Astrocyte of the hippocampus (primary cell): ENCODE data around the gene TNFRSF6B.

ENCODE experiments used
- DNase-seq: peaks from one replicate; pipeline ENCODE4 v3.0.0; 2011; ENCODE audit warnings: low read depth, low spot score

The TNFRSF6B gene

DNA sequence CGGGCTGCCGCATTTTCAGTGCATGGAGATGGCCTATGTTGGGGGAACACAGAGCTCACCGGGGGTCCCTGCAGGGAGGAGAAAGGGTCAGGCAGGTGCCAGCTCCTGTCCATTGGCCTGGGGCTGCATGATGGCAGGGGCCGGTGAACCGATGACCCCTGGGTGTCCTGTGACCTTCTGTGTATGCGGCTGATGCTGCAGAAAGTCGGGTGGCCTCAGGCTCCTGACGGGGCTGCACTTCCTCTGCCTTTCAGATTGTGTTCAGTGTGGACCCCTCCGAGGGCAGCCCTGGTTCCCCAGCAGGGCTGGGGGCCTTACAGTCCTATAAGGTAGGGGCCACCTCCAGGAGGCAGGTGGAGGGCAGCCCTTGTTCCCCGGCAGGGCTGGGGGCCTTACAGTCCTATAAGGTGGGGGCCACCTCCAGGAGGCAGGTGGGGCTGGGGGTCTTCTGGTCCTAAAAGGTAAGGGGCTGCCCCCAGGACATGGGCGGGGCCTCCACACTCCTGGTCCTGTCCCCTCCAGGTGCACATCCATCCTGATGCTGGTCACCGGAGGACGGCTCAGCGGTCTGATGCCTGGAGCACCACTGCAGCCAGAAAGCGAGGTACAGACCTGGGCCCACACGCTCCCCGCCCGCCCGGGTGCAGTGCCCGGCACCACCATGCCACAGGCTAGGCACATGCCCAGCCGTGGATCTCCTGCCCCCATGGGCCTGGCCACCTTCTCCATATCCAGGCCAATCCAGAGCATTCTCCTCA lies 11.0 kb upstream of the TNFRSF6B start:
- no peak for DNase-seq

DNA sequence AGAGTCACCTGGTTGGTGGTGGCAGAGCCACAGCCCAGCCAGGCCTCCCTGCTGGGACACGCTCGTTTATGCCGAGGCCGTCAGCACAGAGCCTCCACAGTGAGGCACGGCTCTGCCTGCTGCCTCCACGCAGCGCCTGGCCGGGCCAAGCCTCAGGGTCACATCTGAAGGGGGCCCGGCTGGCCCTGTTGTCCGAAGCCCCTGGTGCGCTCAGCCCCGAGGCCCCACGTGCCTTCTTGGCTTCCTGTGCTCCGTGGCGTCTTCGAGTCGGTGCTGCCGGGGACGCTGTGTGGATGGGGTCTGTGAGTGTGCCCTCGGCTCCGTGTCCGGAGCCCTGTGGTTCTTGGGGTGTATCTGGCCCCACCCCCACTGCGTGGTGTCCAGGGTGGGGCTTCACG lies 10.4 kb upstream of the TNFRSF6B start:
- no peak for DNase-seq

GRCh38 chr20:63686492-63687321 lies 9.7 kb upstream of the TNFRSF6B start:
- peak; percentile 36 for DNase-seq

DNA sequence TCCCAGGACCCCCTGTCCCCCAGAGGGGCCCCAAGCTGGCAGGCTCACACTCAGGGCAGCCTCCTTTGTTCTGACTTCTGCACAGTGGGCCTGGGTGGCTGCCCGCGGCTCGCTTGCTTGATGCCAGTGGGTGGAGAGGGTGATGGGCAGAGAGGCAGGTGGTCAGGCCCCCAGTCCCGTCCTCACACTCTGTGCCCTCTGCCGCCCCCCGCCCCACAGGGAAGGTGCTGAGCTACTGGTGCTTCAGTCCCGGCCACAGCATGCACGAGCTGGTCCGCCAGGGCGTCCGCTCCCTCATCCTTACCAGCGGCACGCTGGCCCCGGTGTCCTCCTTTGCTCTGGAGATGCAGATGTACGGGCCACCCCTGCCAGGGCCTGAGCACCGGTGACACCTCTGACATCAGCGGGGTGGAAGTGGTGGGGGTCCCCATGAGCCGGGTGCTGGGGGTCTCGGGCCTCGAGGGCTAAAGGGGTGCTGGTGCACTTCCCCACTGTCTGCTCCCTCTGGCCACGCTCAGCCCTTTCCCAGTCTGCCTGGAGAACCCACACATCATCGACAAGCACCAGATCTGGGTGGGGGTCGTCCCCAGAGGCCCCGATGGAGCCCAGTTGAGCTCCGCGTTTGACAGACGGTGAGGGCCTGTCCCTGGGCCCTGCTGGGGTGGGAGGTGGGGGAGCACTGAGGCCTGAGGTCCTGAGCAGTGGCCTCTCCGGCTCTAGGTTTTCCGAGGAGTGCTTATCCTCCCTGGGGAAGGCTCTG lies 8.9 kb upstream of the TNFRSF6B start:
- no peak for DNase-seq

DNA sequence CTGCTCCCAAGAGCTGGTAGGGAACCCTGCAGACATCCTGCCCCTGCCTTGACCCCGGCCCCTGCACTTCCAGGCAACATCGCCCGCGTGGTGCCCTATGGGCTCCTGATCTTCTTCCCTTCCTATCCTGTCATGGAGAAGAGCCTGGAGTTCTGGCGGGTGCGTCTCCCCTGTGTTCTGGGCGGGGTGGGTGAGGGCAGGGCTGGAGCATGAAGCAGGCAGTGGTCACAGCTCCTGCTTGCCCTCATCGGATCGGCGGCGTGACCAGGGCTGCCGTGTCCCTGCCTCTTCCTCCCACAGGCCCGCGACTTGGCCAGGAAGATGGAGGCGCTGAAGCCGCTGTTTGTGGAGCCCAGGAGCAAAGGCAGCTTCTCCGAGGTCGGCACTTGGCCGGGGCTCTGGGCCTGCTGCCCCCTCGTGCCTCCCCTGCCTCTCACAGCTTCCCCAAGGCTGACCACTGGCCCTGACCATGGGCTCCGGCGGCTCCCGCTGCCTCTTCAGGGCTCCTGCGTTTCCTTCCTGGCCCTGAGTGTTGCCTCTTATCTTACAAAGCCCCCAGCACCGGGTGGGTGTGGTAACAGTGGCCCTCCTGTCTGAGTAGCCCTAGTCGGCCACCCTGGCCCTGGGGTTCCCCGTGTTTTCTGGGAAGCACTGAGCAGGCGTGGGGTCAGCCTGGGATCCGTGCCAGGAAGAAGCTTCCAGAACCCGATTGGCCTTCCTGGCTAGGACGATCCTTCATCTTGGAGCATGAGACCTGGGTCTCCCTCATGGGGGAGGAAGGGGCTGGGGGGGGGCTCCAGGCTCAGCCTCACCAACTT lies 8.0 kb upstream of the TNFRSF6B start:
- DNase-seq: no peak

DNA sequence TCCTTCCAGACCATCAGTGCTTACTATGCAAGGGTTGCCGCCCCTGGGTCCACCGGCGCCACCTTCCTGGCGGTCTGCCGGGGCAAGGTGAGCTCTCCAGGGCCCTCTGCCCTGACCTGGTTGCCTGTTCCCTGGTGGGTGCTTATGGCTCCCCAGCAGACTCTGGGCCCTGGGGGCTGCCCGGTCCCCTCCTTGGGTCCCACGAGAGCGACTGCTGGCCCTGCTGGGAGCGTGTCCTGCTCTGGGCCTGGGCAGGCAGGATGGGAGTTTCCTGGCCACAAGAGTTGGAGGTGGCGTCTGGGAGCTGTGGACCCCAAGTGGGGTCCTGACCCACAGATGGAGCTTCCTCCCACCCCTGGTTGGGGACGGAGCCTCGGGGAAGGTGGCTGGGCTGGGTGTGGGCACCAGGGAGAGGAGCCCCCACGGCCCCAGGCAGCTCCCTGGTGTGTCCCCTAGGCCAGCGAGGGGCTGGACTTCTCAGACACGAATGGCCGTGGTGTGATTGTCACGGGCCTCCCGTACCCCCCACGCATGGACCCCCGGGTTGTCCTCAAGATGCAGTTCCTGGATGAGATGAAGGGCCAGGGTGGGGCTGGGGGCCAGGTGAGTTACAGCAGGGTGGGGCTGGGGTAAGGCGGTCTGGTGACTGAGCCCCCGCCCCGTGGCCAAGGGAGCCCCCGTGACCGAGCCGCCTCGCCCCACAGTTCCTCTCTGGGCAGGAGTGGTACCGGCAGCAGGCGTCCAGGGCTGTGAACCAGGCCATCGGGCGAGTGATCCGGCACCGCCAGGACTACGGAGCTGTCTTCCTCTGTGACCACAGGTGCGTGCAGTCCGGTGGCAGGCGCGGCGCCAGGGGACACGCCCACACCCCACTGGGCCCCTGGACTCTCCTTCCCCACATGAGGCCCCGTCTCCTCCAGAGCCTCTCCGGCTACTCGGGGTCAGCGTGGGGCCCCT lies 7.1 kb upstream of the TNFRSF6B start:
- DNase-seq: no peak

DNA sequence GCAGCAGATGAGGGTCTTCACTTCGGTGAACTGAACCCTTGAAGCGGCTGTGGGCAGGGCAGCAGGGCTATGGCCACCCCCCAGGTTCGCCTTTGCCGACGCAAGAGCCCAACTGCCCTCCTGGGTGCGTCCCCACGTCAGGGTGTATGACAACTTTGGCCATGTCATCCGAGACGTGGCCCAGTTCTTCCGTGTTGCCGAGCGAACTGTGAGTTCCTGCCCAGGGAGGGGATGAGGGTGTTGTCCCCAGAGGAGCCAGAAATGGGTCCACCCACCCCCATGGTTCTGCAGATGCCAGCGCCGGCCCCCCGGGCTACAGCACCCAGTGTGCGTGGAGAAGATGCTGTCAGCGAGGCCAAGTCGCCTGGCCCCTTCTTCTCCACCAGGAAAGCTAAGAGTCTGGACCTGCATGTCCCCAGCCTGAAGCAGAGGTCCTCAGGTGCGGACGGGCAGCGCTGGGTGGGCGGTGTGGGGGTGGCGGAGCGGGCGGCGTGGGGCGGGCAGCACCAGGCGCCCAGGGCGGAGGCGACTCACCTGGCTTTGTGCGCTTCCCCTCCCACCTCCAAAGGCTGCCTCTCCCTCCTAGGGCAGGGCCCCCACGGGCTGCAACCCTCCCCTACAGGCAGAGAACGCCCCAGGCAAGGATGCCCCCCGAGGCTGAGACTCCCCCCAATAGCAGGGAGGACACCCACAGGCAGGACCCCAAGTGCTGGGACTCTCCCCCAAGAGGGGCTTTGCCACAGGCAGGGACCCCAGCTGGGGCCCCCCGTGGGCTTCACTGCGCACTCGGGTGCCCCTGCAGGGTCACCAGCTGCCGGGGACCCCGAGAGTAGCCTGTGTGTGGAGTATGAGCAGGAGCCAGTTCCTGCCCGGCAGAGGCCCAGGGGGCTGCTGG lies 6.2 kb upstream of the TNFRSF6B start:
- no peak for DNase-seq

DNA sequence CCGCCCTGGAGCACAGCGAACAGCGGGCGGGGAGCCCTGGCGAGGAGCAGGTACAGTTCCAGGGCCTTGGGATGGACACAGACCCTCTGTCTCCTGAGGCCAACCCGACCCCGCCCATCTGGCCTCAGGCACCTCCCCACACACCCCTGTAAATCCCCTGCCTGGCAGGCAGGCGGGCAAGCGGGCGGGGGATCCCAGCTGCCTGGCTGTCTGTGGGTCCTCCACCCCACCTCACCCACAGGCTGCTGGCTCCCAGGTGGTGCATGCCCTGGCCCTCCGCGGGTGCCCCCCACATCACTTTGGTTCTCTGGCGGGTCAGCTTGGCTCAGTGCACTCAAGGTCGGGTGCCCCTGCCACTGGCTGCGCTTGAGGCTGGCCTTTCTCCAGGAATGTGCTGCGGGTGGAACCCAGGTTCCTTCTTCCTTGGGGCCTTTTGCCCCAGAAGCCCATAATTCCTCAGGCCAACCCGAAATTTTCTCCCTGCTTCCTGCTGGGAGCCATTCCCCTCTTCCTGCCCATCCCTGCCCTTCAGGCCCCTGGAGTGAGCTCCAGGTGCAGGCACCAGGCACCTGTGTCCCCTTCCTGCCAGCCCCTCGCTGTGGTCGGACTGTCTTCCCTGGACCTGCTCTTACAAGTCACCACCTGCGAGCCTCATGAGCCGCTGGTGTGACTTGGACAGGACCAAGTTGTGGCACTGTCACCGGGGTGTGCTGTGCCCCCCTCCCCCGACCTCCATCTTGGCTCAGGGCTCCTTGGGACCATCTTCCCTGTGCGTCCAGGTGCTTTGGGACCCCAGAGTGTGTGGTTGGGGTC lies 5.3 kb upstream of the TNFRSF6B start:
- no peak for DNase-seq

DNA sequence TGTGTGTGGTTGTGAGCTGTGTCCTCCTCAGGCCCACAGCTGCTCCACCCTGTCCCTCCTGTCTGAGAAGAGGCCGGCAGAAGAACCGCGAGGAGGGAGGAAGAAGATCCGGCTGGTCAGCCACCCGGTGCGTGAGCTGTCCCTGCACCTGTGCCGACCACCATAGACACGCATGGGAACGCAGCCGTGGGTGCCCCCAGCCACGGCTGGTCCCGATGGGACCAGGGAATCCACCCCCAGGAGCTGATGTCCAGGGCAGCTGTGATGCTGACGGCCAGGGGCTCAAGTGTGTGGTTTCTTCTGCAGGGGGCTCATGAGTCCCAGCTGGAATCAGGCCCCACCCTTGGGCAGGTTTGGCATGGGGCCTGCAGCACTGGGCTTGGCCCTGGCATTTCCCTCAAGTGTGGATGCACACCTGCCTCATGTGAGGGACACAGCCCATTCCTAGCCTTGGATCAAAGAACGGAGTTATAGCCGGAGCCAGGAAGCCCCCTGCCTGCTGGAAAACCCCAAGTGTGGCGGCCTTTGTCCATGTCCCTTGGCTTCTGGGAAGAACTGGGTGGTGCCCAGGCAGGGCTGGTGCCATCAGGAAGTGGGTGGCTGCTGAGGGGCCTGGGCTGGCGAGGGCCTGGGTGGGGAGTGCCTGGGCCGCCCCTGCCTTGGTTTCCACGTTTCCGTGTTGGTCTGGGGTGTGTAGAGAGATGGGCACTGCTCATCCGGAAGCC lies 4.6 kb upstream of the TNFRSF6B start:
- no peak for DNase-seq

GRCh38 chr20:63692436-63693082 lies 3.9 kb upstream of the TNFRSF6B start:
- no peak for DNase-seq

DNA sequence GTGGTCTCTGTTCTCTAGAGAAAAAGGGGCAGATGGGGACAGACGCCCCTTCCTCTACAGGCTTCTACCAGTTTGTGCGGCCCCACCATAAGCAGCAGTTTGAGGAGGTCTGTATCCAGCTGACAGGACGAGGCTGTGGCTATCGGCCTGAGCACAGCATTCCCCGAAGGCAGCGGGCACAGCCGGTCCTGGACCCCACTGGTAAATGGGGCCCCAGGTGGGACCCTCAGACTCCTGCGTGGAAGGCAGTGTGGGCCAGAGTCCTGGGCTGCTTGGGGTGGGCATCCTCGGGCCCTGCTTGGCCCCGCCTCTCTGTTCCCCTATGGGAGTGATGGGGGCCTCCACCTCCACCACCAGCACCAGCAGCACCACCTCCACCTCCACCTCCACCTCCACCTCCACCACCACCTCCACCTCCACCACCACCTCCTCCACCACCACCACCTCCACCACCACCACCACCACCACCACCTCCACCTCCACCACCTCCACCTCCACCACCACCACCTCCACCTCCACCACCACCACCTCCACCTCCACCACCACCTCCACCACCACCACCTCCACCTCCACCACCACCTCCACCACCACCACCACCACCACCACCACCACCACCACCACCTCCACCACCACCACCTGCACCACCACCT lies 3.2 kb upstream of the TNFRSF6B start:
- DNase-seq: no peak

GRCh38 chr20:63693733-63694583 lies 2.5 kb upstream of the TNFRSF6B start:
- no peak for DNase-seq

- DNase-seq: no peak
These were observed 1.6 kb upstream of the TNFRSF6B start for GRCh38 chr20:63694584-63695423.

DNA sequence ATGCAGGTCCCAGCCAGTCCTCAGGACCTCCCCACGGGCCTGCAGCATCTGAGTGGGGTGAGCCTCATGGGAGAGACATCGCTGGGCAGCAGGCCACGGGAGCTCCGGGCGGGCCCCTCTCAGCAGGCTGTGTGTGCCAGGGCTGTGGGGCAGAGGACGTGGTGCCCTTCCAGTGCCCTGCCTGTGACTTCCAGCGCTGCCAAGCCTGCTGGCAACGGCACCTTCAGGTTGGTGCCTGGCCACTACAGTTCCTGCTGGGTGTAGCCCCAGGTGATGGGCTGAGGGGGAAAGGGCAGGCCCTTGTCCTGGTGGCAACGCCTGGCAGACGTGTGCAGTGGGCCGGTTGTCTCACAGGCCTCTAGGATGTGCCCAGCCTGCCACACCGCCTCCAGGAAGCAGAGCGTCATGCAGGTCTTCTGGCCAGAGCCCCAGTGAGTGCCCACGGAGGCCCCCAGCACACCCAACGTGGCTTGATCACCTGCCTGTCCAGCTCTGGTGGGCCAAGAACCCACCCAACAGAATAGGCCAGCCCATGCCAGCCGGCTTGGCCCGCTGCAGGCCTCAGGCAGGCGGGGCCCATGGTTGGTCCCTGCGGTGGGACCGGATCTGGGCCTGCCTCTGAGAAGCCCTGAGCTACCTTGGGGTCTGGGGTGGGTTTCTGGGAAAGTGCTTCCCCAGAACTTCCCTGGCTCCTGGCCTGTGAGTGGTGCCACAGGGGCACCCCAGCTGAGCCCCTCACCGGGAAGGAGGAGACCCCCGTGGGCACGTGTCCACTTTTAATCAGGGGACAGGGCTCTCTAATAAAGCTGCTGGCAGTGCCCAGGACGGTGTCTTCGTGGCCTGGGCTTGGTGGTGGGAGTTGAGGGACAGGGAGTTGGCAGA lies 787 bp upstream of the TNFRSF6B start:
- DNase-seq: no peak
